ENCODE measurements around the gene MYCN. TPM values are rescaled to one million over a fixed set of nuclear protein-coding genes. Genes with fewer than 3 reads are reported as not detected.

The MYCN gene
- polyA plus RNA-seq, 1 of the 3 experiments (the other 2 are of a cell fraction): 0.03 TPM

DNA sequence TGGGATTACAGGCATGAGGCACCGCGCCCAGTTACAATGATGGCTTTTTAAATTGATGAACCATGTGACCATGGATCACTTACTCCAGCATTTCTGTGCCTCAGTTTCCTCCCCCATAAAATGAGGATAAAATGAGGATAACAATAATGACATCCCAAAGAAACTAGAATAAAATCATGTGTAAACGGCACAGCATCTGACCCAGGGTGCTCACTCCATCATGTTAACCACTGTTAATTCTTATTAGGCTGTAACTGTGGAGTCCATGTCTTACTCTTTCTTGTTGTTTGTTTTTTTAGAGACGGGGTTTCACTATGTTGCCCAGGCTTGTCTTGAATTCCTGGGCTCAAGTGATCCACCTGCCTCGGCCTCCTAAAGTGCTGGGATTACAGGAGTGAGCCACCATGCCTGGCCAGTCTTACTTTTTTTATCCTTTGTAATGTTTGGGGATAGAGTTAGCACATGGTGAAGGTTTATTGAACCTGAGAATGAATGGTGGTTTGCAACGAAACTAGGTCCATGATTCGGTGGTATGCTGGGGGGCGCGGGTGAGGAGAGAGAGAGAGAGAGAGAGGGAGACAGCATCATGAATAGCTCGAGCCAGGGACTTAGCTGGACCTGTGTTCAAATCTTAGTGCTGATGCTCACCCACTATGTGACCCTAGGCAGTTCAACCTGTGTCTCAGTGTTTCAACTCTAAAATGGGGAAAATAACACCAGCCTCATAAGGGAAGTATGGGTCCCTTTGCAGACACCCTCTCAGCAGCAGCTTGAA, 52.3 kb downstream of the MYCN start:
- H3K27ac ChIP-seq (ENCODE audit: low read depth in 2 of 2, low read length in 1 of 2): no peak overlapping the region
- H3K9ac ChIP-seq: no peak overlapping the region
- WGBS (ENCODE audit: low lambda C conversion rate): 62% methylated on average over 10 of the region's 10 CpGs
- H2AFZ ChIP-seq (ENCODE audit: low read depth): no peak overlapping the region
- H3K9me3 ChIP-seq: no peaks in the 10 kb centered on the region; the same call in none of the 2 replicates
- H3K4me1 ChIP-seq (ENCODE audit: control insufficient read depth in 1 of 2, insufficient read depth in 2 of 2, low read depth in 1 of 2, low read length in 1 of 2): no peaks in the 10 kb centered on the region; a peak in 1 of 4 replicates
- ChIA-PET POLR2A (no interaction called here), CTCF (interaction anchor here (0.6 kb wide), 1 partner anchor 14 kb away, joined by 3 read pairs; no protein-coding TSS in a partner anchor)
- H3K4me2 ChIP-seq: no peak overlapping the region
- no peaks in the 10 kb centered on the region for H3K9me2 ChIP-seq
- no peaks in the 10 kb centered on the region for H3F3A ChIP-seq (replicated peaks; ENCODE audit: insufficient read depth)
- H3K79me2 ChIP-seq (ENCODE audit: insufficient read depth): no peaks in the 10 kb centered on the region
- H3K36me3 ChIP-seq (replicated peaks in 1 of 2; ENCODE audit: control insufficient read depth in 1 of 2, insufficient read depth in 2 of 2, low read length in 1 of 2): no peaks in the 10 kb centered on the region
- no peak for DNase-seq
- TF ChIP-seq RCOR1 (IDR thresholded peaks at IDR 0.05; ENCODE audit: low read length): no peak
- TF ChIP-seq YY1 (IDR thresholded peaks at IDR 0.05; ENCODE audit: low read depth): no peak
- TF ChIP-seq, protein P1, sequence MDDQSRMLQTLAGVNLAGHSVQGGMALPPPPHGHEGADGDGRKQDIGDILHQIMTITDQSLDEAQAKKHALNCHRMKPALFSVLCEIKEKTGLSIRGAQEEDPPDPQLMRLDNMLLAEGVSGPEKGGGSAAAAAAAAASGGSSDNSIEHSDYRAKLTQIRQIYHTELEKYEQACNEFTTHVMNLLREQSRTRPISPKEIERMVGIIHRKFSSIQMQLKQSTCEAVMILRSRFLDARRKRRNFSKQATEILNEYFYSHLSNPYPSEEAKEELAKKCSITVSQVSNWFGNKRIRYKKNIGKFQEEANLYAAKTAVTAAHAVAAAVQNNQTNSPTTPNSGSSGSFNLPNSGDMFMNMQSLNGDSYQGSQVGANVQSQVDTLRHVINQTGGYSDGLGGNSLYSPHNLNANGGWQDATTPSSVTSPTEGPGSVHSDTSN (IDR thresholded peaks at IDR 0.05): no peak
- TF ChIP-seq RFX5 (IDR thresholded peaks at IDR 0.05; ENCODE audit: low read length): no peak
- H3K27me3 ChIP-seq (ENCODE audit: insufficient read depth): no peaks in the 10 kb centered on the region
- no peaks in the 10 kb centered on the region for H4K20me1 ChIP-seq (ENCODE audit: insufficient read depth)
- no peak overlapping the region for H3K4me3 ChIP-seq (ENCODE audit: low read depth in 2 of 2, low read length in 1 of 2)

DNA sequence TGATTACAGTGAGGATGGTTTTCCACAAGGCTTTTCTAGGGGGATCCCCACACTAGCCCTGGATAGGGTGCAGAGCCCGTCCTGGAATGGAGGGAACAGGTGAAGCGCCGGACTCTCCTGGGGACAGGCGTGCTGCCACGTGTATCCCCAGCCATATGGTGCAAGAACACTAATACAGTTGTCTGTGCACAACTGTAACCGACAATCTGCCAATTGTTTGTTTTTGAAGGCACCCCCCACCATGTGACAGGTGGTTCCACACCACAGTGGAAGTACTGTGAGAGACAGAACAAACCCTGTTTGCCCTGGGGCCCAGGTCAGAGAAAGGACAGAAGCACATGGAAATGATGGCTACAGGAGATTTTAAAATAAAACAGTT, 52.9 kb downstream of the MYCN start:
- ChIA-PET CTCF (interaction anchor here (0.6 kb wide), 1 partner anchor 13 kb away, joined by 3 read pairs; no protein-coding TSS in a partner anchor), POLR2A (no interaction called here)
- Histone ChIP-seq H3K4me3 (ENCODE audit: low read depth in 2 of 2, low read length in 1 of 2) (no peak overlapping the region), H3K9me2 (no peaks in the 10 kb centered on the region), H3K36me3 (replicated peaks in 1 of 2; ENCODE audit: control insufficient read depth in 1 of 2, insufficient read depth in 2 of 2, low read length in 1 of 2) (no peaks in the 10 kb centered on the region), H3K9ac (no peak overlapping the region), H3K9me3 (no peaks in the 10 kb centered on the region; the same call in none of the 2 replicates), H4K20me1 (ENCODE audit: insufficient read depth) (no peaks in the 10 kb centered on the region), H3K79me2 (ENCODE audit: insufficient read depth) (no peaks in the 10 kb centered on the region), H3K4me2 (no peak overlapping the region), H3K27ac (ENCODE audit: low read depth in 2 of 2, low read length in 1 of 2) (no peak overlapping the region), H3K27me3 (ENCODE audit: insufficient read depth) (no peaks in the 10 kb centered on the region), H3F3A (replicated peaks; ENCODE audit: insufficient read depth) (no peaks in the 10 kb centered on the region), H3K4me1 (ENCODE audit: control insufficient read depth in 1 of 2, insufficient read depth in 2 of 2, low read depth in 1 of 2, low read length in 1 of 2) (no peaks in the 10 kb centered on the region; a peak in 1 of 4 replicates), H2AFZ (ENCODE audit: low read depth) (no peak overlapping the region)
- TF ChIP-seq FOSL2 (IDR thresholded peaks at IDR 0.05; ENCODE audit: borderline replicate concordance, low read depth) (no peak), NRF1 (IDR thresholded peaks at IDR 0.05; ENCODE audit: low read depth, low read length) (no peak), POLR2AphosphoS5 (IDR thresholded peaks at IDR 0.05; ENCODE audit: low read depth, low read length) (no peak)
- TF ChIP-seq, protein P2, sequence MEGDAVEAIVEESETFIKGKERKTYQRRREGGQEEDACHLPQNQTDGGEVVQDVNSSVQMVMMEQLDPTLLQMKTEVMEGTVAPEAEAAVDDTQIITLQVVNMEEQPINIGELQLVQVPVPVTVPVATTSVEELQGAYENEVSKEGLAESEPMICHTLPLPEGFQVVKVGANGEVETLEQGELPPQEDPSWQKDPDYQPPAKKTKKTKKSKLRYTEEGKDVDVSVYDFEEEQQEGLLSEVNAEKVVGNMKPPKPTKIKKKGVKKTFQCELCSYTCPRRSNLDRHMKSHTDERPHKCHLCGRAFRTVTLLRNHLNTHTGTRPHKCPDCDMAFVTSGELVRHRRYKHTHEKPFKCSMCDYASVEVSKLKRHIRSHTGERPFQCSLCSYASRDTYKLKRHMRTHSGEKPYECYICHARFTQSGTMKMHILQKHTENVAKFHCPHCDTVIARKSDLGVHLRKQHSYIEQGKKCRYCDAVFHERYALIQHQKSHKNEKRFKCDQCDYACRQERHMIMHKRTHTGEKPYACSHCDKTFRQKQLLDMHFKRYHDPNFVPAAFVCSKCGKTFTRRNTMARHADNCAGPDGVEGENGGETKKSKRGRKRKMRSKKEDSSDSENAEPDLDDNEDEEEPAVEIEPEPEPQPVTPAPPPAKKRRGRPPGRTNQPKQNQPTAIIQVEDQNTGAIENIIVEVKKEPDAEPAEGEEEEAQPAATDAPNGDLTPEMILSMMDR (IDR thresholded peaks at IDR 0.05): no peak
- WGBS (ENCODE audit: low lambda C conversion rate): 25% methylated on average over 4 of the region's 6 CpGs
- no peak for DNase-seq
